Cardiac fibroblast (primary cell): ENCODE results near the gene SIDT2.

Experiments
- DNase-seq, 2 donors: peaks; one replicate each; pipeline versions ENCODE4 v3.0.0 to v3.0.0-alpha.2; 2010; ENCODE audit warnings: low read depth in 2 of 2
- H3K4me3 ChIP-seq, 2 donors: replicated peaks in 1 of 2; 1 replicate in 1 of 2; 2 replicates in 1 of 2; pipeline ENCODE4 v1.5.1; 2011; ENCODE audit warnings: low read depth in 2 of 2, low read length in 2 of 2, mild to moderate bottlenecking in 2 of 2, moderate library complexity in 1 of 2
- TF ChIP-seq, protein P1 (sequence below): IDR thresholded peaks from one replicate; pipeline ENCODE4 v1.5.1; 2011; ENCODE audit warnings: low read depth, mild to moderate bottlenecking, low read length, inconsistent platforms

SIDT2 gene

GRCh38 chr11:117231842-117232091 lies 53.2 kb downstream of the SIDT2 start, which contains the start of gene PCSK7:
TSS of gene PCSK7 (minus strand) at chr11:117232073. CDS start at chr11:117229844, 2,229 bp downstream.
- DNase-seq = no peak
- peak within 1 kb of the TSS; percentile 94 to 96 for H3K4me3 ChIP-seq
- TF ChIP-seq, protein P1, sequence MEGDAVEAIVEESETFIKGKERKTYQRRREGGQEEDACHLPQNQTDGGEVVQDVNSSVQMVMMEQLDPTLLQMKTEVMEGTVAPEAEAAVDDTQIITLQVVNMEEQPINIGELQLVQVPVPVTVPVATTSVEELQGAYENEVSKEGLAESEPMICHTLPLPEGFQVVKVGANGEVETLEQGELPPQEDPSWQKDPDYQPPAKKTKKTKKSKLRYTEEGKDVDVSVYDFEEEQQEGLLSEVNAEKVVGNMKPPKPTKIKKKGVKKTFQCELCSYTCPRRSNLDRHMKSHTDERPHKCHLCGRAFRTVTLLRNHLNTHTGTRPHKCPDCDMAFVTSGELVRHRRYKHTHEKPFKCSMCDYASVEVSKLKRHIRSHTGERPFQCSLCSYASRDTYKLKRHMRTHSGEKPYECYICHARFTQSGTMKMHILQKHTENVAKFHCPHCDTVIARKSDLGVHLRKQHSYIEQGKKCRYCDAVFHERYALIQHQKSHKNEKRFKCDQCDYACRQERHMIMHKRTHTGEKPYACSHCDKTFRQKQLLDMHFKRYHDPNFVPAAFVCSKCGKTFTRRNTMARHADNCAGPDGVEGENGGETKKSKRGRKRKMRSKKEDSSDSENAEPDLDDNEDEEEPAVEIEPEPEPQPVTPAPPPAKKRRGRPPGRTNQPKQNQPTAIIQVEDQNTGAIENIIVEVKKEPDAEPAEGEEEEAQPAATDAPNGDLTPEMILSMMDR = no peak

DNA sequence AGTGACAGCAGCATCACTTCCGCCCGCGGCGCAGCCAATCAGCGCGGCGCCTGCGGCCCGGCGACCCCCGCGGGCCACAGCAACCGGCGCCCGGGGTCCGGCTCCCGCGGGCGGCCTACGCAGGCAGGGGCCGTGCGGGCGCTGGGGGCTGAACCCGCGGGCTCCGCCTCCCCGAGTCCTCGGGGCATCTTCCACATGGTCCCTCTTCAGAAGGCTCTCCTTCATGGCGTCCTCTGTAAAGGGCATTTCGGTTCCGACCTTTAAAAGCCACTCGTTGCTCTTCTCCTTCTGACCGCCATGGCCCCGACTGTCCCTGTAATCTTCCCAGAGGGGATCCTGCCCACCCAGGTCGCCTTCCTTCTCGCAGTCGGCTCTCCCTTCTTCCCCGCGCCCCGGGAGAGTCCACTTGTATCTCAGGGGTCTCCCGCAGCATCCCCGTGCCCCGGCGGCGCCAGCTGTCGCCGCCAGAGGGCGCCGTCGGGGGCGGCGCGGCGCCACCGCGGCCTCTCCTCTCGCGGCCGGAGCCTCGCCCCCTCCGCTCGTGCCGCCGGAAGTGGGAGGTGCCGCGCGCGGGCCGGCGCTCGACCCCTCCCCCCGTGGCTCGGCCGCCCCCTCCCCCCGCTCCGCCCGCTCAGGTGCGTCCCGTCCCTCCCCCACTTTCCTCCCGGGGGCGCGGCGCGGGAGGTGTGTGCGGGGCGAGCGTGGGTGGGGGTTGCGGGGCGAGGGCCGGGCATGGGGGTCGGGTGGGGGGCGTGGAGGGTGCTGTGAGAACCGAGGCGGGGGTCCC lies 53.7 kb downstream of the SIDT2 start, which contains the start of gene RNF214:
Gene RNF214 (plus strand): TSS at position 580 of the 787 bp plus-strand sequence. CDS start 1,602 bp downstream, outside the sequence.
- peak within 1 kb of the TSS; percentile 94 to 96 for H3K4me3 ChIP-seq
- TF ChIP-seq, protein P1 = peak; percentile 57
- DNase-seq = peak; percentile 62 to 81

GRCh38 chr11:117232911-117233409 lies 54.4 kb downstream of the SIDT2 start:
- H3K4me3 ChIP-seq = peak overlapping the region; percentile 85 to 96
- no peak for DNase-seq
- TF ChIP-seq, protein P1 = no peak

GRCh38 chr11:117238221-117238620 lies 59.7 kb downstream of the SIDT2 start:
- no peak for DNase-seq
- TF ChIP-seq, protein P1 = no peak
- H3K4me3 ChIP-seq = no peak overlapping the region

- TF ChIP-seq, protein P1 = peak; percentile 66
- DNase-seq = peak; percentile 90 to 97
- no peak overlapping the region for H3K4me3 ChIP-seq
Observed at GRCh38 chr11:117239295-117239694, 60.8 kb downstream of the SIDT2 start.
